HTR-8/SVneo (cell line): Measurements from ENCODE around the gene ITGAL.

Experiments used
- DNase-seq: peaks from one replicate; pipeline ENCODE4 v3.0.0; 2011; ENCODE audit warnings: low spot score, mixed read lengths; ENCODE audit not compliant: insufficient read length
- FAIRE-seq: peaks from 2 replicates; lab custom pipeline; 2011; peaks lifted over from hg19 to GRCh38; lab: Jason Lieb, UNC

ITGAL gene

GRCh38 chr16:30561089-30561816 lies 88.7 kb downstream of the ITGAL start:
- FAIRE-seq: no peak
- DNase-seq: no peak

GRCh38 chr16:30562021-30562420 lies 89.5 kb downstream of the ITGAL start:
- no peak for FAIRE-seq

GRCh38 chr16:30565526-30565925 lies 93.0 kb downstream of the ITGAL start:
- DNase-seq (no peak), FAIRE-seq (no peak)

More at GRCh38 chr16:30562021-30562420, 89.5 kb downstream of the ITGAL start:
- no peak for DNase-seq

- FAIRE-seq (no peak), DNase-seq (no peak)
These were observed 93.4 kb downstream of the ITGAL start for GRCh38 chr16:30565984-30566383.

GRCh38 chr16:30566531-30566930 lies 94.0 kb downstream of the ITGAL start:
- no peak for FAIRE-seq

GRCh38 chr16:30567160-30567990 lies 94.8 kb downstream of the ITGAL start:
- DNase-seq (no peak), FAIRE-seq (no peak)

More at GRCh38 chr16:30566531-30566930, 94.0 kb downstream of the ITGAL start:
- DNase-seq: no peak

GRCh38 chr16:30567991-30568638 lies 95.6 kb downstream of the ITGAL start:
- peak; percentile 86 for DNase-seq

GRCh38 chr16:30569281-30569680 lies 96.7 kb downstream of the ITGAL start:
- FAIRE-seq (no peak), DNase-seq (no peak)

More at GRCh38 chr16:30567991-30568638, 95.6 kb downstream of the ITGAL start:
- FAIRE-seq: peak; percentile 48

- FAIRE-seq: no peak
- DNase-seq: no peak
These were observed 97.4 kb downstream of the ITGAL start for GRCh38 chr16:30569746-30570635.

- no peak for DNase-seq
- FAIRE-seq: no peak
These were observed 98.3 kb downstream of the ITGAL start for GRCh38 chr16:30570636-30571444.

GRCh38 chr16:30571445-30572322 lies 99.1 kb downstream of the ITGAL start, which contains the start of gene ZNF688:
Gene ZNF688 (minus strand): TSS chr16:30571714. CDS start chr16:30571629, 85 bp downstream.
- DNase-seq (peak; percentile 95), FAIRE-seq (no peak)
